HG03135 (cell line): ENCODE measurements around the gene MIEF2.

Source experiments
- ATAC-seq: cut with Tn5 transposase; IDR thresholded peaks from one replicate; pipeline ENCODE4 v1.9.1; 2021; ENCODE audit warnings: mild to moderate bottlenecking, moderate library complexity; ENCODE audit not compliant: unreplicated experiment

The MIEF2 gene

DNA sequence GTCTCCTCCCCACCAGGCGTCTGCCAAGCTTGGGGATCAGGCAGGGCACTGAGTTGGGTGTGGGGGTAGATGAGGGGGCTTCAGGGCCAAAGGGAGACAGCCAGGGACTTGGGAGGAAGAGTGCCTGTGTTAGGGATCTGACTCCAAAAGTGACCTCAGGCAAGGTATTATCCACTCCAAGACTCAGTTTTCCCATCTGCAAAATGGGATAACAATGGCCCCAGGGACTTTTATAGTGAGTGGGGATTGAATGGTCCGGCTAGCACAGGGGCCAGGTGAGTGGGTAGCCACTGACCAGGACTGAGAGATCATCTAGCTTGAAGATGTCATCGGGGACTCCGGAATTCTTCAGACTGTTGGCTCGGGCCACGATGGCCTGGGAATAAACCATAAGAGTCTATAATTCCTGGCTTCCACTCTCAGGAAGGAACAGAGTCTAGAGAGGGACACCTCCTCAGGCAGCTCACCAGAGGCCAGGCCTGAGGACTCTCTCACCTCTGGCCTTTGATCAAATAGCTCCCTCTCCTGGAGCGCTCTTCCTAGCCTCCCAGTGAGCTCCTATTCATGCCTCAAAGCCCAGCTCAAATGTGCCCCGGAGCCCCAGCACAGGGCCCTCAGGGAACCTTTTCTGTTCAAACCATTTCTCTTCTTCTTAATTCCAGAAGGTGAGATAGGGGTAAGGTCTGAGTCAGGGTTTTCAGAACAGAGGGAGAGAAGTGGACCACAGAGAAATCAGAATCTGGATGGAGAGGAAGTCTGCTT lies 5.4 kb upstream of the MIEF2 start:
- no peak for ATAC-seq

DNA sequence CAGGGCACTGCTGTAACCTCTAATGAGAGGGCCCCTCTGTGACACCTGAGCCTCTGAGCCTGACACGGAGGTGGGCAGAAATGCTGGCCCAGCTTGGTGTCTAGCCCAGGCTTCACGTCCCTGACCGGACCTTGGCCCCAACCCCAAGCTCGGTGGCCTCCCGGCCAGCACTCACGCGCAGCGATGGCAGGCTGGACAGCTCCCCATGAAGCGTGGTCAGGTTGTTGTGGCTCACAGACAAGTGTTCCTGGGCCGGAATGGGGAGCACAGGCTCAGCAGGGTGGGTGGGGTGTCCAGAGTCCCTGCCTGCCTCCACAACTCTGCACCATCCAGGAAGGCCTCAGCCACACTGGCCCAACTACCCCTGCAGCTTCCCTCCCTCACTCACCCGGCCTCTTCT lies 4.1 kb upstream of the MIEF2 start:
- ATAC-seq, result no peak

DNA sequence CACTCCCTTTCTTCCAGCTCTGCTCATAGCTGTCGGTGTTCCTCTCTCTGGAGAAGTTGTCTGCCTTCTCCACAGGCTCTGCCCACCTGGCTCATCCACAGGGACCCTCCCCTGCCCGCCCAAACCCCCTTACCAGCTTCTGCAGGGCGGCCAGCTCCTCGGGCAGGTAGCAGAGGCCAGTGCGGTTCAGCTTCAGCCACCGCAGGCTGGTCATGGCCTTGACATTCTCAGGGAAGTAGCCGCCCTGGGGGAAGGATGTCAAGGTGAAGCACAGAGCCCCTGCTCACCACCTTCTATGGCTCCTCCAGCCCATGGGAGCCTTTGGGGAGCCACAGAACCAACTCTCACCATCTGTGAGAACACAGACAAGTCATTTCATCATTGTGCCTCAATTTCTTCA lies 3.7 kb upstream of the MIEF2 start:
- ATAC-seq, result no peak

DNA sequence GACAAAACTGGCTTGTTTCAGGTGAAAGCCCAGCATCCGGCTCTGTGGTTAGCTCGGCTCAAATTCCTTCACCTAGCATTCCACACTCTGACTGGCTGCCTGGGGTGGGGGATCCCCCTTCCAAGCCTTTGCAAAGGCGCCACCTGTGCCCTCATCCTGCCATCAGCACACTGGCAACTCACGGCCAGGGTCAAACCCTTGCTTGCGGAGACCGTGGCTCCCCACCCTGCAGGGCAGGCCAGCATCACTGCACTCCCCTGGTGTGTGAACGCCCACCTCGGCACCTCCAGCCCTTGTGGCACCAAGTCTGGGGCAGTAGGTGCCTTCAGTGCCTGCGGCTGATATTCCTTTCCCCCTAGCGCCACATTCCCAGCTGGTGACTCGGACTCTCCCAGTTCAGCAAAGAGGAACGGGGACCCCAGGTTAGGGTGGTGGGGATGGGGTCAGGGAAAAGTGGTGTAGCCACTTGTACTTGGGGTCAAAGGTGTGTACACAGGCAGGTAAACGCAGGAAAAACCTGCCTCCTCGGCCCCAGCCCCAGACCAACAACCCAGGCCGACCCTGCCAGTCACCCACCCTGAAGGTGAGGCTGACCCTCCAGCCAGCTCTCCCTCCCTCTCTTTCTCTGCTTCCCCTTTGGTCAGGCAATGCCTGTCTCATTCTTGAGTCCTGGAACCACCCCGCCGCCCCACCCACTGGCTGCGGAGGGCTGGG lies 3.0 kb upstream of the MIEF2 start:
- ATAC-seq, result no peak

DNA sequence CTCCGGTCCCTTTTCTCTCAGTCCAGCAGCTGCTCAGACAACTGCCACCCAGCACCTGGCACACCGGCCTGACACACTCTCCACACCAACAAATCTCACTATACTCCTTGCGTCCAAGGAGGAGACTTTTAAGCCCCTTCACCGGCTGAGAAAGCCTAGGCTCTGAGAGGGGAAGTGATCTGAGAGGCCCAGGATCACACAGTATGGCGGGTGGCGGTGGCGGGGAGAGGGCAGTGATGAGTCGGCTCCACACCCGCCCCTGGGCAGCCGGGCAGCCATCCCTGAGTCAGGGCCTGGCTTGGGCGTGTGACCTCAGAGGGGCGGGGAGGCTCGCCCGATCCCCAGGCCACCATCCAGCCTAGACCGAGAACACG lies 2.5 kb upstream of the MIEF2 start:
- no peak for ATAC-seq

DNA sequence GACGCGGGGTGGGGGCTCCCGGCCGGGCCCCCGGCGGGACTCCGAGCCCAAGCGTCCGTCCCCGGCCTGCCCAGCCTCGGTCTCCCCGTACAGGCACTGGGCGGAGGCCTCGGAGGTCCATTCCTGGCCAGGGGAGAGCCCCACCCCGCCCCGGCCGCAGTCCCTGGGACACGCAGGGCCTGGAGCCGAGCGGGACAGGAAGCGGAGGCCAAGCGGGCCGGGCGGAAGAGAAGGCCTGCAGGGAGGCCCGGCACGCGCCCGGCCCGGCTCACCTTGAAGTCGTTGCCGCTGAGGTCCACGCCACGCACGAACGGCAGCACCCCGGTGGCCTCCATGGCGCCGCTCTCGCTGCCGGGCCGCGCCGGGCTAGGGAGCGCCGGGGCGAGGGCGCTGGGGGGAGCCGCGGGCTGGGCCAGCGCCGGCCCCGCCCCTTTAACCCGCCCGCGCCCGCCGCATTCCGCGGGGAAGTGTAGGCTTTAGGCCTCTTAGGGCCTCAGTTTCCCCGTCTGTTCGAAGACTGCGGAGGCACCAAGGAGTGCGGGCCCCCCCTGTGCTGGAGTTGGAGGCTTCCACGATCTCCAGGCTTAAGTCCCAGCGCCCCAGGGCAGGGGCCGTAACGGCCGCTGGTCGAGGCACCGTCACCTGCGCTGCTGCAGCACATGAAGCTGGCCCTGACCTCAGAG lies 2.0 kb upstream of the MIEF2 start, which contains the start of gene FLII:
Gene FLII, minus strand, starts transcription at position 383 of the 683 bp plus-strand sequence. Its CDS starts 48 bp downstream, at position 335.
- no peak for ATAC-seq

DNA sequence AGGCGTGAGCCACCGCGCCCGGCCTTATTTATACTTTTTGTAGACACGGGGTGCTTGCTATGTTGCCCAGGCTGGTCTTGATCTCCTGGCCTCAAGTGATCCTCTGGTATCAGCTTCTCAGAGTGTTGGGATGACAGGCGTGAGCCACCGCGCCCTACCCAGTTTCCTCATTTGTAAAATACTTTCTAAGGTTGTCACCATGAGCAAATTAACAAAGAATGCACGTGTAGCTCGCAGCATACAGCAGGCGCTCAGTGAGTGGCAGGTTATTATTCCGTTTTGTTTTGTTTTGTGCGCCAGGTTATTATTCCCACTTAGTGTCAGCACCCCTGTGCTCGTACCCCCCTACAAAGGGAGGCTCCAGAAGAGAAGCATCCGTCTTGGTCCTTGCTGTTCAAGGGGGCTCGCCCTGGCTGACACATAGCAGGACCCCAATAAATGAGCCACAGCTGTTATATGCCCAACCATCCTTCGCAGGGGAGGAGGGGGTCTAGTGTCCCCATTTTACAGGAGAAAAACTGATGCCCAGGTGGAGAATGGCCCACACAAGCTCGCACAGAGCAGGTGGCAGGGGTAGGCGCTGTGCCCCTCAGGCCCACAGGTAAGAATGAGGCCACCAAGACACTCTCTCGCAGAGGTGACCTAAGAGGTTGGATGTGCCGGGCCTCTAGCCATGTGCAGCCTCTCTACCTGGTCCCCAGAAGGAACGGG lies 686 bp upstream of the MIEF2 start:
- no peak for ATAC-seq

DNA sequence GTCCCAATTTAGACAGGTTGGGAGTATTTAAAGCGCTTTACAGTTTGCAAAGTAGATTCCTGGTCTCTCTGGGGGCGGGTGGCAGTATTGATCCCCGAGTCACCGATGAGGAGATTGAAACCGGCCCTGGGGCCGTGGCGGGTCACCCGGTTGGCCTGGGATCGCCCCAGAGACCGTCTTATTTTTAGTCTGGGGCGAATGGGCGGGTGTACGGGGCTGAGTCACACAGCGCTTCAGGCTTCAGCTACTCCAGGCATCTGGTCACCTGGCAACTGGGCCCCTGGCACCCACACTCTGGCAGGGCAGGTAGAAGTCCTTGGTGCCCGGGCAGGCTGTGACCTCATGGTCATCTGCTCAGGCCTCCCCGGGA lies 669 bp downstream of the MIEF2 start:
- no peak for ATAC-seq

DNA sequence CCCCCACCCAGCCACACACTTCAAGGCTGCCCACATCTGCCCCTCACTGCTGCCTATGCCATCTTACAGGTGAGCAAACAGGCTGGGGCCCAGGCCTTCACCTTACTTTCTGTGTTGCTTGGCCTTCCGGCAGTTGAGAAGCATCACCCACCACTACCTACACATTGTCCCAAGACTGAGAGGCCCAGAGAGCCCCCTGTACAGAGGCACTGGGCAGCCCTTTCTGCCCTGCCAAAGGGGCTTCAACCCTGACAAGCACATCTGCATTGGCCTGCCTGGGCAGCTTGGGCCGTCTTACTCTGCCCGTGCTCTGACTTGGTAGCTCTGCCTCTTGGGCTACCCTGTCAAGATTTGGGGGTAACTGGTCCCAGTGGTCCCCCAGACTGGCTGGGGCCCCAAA lies 1.2 kb downstream of the MIEF2 start:
- ATAC-seq, result no peak

DNA sequence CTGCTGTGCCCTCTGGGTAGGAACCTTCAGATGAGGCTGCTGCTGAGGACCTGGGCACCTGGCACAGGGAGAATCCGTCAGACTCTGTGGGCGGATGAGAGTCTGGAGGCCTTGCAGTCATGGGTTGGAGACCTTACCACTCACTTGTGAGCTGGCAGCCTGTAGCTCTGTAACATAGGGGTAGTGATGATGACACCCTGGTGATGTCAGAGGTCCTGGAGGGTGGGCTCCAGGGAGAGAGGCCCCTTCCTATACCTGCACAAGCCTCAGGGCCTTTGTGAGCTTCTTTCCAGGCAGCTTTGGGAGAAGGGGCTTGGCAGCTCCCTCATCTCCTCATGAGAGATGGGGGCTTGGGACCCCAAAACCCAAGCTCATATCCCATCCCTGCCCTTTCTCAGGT lies 1.6 kb downstream of the MIEF2 start:
- no peak for ATAC-seq

DNA sequence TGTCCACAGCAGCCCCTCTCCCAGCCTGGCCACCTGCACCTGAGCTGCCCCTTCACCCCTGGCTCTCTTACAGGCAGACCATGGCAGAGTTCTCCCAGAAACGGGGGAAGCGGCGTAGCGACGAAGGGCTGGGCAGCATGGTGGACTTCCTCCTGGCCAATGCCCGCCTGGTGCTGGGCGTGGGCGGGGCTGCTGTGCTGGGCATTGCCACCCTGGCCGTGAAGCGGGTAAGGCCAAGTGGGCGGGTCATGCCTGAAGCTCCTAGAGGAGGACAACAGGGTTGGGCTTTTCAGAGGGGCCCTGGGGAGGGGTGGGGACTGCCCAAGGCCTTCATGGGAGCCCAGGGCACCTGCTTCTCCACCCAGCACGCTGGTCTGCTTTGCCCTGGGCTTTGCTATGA lies 2.2 kb downstream of the MIEF2 start:
- ATAC-seq, result no peak

DNA sequence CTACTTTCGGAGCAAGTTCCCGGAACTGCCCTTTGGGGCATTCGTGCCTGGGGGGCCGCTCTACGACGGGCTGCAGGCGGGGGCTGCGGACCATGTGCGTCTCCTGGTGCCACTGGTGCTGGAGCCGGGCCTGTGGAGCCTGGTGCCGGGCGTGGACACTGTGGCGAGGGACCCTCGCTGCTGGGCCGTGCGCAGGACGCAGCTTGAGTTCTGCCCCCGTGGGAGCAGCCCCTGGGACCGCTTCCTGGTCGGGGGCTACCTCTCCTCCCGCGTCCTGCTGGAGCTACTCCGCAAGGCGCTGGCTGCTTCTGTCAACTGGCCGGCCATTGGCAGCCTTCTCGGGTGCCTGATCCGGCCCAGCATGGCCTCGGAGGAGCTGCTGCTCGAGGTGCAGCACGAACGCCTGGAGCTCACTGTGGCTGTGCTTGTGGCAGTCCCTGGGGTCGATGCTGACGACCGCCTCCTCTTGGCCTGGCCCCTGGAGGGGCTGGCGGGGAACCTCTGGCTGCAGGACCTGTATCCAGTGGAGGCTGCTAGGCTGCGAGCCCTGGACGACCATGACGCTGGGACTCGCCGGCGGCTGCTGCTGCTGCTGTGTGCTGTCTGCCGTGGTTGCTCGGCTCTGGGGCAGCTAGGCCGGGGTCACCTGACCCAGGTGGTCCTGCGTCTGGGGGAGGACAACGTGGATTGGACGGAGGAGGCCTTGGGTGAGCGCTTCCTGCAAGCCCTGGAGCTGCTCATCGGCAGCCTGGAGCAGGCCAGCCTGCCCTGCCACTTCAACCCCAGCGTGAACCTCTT lies 3.6 kb downstream of the MIEF2 start:
- no peak for ATAC-seq

DNA sequence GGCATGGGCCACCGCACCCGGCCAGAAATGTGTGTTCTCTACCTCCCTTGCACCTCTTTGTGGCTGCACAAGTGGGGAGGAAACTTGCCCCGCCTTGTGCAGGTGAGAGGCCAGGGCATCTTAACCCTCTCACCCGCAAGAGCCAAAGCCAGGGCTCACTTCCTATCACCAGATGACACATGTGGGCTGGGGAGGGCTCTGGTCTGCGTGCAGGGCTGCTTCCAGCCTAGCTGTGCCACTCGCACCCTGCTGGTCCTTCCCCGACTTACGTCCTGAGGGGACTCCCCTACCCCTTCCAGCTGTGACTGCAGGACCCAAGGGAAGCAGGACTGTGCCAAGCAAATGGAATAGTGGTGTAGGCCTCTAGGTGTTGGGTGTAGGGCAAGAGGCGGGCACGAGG lies 6.9 kb downstream of the MIEF2 start:
- ATAC-seq, result no peak

DNA sequence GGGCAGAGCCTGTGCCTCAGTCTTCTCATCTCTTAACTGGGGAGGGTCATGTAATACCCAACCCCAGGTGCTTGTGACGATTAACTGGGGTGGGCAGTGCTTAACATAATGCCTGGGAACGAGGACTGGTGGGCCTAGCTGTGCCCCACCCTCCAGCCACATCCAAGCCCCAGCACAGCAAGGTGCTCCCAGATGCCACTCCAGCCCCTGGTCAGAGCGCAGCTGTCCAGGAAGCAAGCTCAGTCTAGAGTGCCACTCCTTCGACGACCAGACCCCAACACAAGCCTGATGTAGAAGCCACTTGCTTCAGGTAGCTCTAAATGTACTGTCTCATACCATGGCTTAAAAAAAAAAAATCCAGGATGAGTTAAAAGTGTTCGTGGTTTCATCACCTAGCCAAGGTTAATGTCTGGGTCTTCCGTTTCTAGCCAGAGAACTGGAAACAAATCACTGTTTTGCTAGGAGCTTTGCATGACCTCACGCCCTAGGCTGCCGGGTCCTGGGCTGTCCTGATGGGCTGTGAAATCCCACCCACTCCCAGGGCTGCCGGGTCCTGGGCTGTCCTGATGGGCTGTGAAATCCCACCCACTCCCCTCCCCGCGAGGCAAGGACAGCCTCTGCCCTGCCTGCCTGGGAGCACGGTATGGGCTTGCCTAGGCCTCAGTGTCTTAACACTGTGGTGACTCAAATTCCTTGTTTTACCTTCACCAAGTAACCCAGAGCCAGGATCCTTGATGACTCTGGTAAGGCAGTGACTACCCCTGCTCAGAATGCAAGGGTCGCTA lies 7.7 kb downstream of the MIEF2 start:
- ATAC-seq, result no peak

DNA sequence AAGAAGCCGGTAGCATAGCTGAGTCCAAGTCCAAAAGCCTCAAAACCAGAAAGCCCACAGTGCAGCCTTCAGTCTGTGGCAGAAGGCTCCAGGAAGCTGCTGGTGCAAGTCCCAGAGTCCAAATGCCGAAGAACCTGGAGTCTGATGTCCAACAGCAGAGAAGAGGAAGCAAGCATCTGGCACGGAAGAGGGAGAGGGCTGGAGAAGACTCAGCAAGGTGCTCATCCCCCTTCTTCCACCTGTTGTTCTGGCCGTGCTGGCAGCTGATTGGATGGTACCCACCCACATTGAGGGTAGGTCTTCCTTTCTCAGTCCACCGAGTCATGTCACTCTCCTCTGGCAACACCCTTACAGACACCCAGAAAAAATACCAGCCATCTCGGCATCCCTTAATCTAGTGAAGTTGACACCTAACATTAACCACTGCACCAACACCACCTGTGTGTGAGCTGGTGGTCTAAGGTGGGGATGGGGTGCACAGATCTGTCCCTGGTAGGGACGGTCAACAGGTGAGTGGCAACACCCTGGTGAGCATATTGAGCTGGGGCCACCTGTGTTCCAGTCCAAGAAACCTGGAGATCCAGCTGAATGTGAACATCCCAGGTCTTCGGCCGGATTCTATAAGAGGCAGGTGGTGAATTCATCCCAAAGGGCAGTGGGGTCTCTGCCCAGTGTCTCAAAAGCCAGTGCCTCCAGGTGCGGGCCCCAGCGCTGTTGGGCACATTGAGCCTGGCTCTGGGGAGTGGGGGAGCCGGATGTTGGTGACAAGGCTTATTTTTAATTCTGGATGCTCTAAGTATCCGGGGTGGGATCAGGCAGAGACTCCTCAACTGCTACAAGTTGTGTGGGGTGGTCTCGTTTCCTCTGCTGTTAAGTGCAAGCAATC lies 9.8 kb downstream of the MIEF2 start:
- no peak for ATAC-seq

DNA sequence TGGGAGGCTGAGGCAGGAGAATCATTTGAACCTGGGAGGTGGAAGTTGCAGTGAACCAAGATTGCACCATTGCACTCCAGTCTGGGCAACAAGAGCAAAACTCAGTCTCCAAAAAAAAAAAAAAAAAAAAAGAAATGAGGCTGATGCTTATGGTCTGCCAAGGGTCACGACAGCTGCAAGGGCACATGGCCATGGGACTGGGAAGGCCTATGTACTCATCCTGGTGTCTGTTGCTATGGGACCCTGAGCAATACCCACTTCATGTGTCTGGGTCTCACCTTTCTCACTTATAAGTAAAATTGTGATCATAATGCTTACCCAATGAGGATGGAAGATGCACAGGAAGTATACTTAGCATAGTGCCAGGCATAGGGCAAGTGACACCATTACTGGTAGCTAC lies 16.6 kb downstream of the MIEF2 start:
- no peak for ATAC-seq

DNA sequence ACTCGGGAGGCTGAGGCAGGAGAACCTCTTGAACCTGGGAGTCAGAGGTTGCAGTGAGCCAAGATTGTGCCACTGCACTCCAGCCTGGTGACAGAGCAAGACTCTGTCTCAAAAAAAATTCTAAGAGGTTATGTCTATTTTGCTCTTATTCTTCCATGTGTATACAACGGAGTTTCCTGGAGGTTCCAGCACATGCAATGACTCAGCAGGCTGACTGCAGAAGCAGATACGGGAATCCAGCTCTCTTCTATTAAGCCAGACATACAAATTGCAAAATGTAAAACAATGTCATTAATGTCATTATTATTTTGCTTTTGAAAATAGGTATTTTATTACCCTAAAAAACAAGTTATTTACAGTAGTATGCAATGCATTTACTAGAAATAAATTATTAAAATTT lies 18.4 kb downstream of the MIEF2 start:
- no peak for ATAC-seq

DNA sequence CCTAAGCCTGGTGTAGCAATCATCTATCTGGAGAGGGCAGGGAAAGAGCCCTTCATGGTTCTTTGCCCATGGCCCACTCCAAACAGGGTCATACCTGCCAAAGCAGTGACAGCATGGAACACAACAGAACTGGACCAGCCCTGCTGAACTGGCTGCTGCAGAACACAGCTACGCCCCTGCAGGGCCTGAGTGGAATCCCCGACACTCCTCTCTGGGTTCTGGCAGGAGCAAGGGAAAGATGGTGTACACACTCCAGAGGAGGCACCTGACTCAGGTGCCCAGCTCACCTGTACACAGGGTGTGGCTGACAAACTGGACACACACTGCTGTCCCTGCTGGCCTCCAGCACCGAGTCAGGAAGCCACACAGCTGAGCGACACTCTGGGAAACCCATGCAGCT lies 19.8 kb downstream of the MIEF2 start:
- no peak for ATAC-seq
